ENCODE results near the gene ST3GAL6.

ST3GAL6 gene

GRCh38 chr3:98733053-98733811, 29.9 kb upstream of the ST3GAL6 start:
- DNase-seq (ENCODE audit: insufficient read length, low spot score) (no peak), FAIRE-seq (no peak)
- TF ChIP-seq, protein P1, sequence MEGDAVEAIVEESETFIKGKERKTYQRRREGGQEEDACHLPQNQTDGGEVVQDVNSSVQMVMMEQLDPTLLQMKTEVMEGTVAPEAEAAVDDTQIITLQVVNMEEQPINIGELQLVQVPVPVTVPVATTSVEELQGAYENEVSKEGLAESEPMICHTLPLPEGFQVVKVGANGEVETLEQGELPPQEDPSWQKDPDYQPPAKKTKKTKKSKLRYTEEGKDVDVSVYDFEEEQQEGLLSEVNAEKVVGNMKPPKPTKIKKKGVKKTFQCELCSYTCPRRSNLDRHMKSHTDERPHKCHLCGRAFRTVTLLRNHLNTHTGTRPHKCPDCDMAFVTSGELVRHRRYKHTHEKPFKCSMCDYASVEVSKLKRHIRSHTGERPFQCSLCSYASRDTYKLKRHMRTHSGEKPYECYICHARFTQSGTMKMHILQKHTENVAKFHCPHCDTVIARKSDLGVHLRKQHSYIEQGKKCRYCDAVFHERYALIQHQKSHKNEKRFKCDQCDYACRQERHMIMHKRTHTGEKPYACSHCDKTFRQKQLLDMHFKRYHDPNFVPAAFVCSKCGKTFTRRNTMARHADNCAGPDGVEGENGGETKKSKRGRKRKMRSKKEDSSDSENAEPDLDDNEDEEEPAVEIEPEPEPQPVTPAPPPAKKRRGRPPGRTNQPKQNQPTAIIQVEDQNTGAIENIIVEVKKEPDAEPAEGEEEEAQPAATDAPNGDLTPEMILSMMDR (IDR thresholded peaks at IDR 0.05; ENCODE audit: insufficient read depth, missing control alignments), result no peak

GRCh38 chr3:98733812-98734281, 29.3 kb upstream of the ST3GAL6 start:
- DNase-seq (ENCODE audit: insufficient read length, low spot score) (no peak), FAIRE-seq (no peak)
- TF ChIP-seq, protein P1 (IDR thresholded peaks at IDR 0.05; ENCODE audit: insufficient read depth, missing control alignments), result no peak

DNA sequence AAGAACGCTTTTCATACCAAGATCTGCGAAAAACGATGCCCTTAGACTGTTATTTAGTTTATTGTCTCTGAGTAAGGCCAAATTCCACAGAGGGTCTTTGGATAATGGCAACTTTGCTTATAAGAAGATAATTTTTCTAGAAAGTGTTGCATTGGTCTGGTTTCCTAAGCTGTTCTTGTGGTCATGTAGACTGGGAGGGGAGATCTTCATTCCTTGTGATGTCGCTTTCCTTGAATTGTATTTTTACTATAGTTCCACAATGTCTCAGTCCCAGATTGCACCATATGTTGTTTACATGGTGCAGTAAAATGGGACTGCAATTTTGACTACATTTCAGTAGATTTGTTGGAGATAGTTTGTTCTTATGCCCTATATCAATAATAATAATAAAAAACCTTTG, 28.8 kb upstream of the ST3GAL6 start:
- DNase-seq (ENCODE audit: insufficient read length, low spot score) (no peak), FAIRE-seq (no peak)
- TF ChIP-seq, protein P1 (IDR thresholded peaks at IDR 0.05; ENCODE audit: insufficient read depth, missing control alignments), result no peak

DNA sequence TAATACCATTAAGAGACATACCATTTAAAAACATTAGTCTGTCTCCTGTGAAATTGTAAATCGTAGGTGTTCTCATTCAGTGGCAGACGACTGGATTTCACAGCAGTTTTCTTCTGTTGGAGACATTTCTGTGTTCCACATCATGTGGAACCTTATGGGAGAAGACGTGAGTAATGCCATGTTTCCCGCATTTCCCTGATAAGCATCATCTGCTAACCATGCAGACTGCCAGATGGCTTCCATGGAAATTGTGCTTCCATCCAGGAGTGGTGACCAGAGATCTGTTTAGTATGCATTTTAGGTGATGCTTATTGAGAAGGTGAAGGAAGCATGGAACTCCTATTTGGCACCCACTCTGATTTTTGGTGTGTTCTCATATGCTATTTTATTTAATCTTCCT, 28.4 kb upstream of the ST3GAL6 start:
- FAIRE-seq (no peak), DNase-seq (ENCODE audit: insufficient read length, low spot score) (no peak)
- TF ChIP-seq, protein P1 (IDR thresholded peaks at IDR 0.05; ENCODE audit: insufficient read depth, missing control alignments), result no peak

GRCh38 chr3:98735296-98735695, 27.8 kb upstream of the ST3GAL6 start:
- DNase-seq (ENCODE audit: insufficient read length, low spot score) (no peak), FAIRE-seq (no peak)
- TF ChIP-seq, protein P1 (IDR thresholded peaks at IDR 0.05; ENCODE audit: insufficient read depth, missing control alignments), result no peak

GRCh38 chr3:98735761-98736269, 27.3 kb upstream of the ST3GAL6 start:
- TF ChIP-seq, protein P1 (IDR thresholded peaks at IDR 0.05; ENCODE audit: insufficient read depth, missing control alignments), result no peak
- no peak for FAIRE-seq
- no peak for DNase-seq (ENCODE audit: insufficient read length, low spot score)

DNA sequence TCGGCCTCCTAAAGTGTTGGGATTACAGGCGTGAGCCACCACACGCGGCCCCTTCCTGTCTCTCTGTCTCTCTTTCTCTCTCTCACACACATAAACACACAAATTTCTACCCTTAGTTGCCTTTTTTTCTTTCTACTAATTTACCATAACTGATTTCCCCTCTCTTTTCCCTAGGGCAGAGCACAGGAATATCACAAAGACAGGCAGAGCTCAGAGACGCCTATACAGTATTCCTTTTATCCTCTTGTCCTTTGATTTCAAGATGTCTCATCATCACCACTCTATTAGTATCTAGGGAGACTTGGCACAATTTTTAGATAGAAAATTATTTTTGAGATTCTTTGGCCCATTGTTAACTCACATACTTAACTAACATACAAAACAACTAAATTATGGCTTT, 25.8 kb upstream of the ST3GAL6 start:
- no peak for DNase-seq (ENCODE audit: insufficient read length, low spot score)
- TF ChIP-seq, protein P1 (IDR thresholded peaks at IDR 0.05; ENCODE audit: insufficient read depth, missing control alignments), result no peak
- no peak for FAIRE-seq
